Stimulated activated CD4-positive, alpha-beta T cell treated with anti-CD3 and anti-CD28 coated beads, Interleukin-4, amount 100 ng/mL, for 4 hours (primary cell): ENCODE measurements around the gene LRRC43.

Experiments used
- DNase-seq, 2 experiments: peaks; one replicate each; pipeline ENCODE4 v3.0.0-alpha.2; 2020

The LRRC43 gene

DNA sequence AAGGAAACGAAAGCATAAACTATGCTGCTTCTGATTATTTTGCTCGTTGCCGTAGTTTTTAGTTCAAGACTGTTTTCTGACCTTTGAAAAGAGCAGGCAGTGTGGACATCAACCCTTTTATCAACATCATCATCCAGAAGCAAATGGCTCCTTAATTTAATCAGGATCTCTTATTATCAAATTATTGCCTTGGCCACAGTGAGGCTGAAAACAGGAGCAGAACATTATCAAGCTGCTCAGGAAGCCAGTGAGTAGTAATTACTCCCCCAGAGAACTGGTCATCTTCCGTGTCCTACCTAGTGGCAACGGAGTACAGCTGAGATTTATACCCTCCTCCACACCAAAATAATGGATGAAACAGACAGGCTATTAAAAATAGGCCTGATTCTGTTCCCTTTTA is 45.2 kb downstream of the LRRC43 start:
- no peak for DNase-seq

DNA sequence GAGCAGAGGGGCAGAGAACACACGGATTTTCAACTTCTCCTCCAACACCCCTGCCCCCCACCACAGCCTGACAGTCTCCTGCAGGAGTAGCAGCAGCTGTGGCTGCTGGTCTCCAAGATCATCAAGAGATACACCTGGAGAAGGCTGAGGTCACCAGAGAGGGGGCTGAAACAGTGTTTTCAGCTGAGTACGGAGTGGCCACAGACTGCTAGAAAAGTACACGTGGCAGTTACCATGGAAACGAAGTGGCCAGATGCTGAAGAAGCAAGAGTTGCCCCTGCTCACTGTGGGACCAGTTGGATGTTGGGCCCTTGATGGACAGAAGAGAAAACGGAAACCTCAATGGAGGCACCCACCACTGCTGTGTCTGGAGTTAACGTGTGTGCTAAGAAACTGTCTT is 47.9 kb downstream of the LRRC43 start:
- no peak for DNase-seq

DNA sequence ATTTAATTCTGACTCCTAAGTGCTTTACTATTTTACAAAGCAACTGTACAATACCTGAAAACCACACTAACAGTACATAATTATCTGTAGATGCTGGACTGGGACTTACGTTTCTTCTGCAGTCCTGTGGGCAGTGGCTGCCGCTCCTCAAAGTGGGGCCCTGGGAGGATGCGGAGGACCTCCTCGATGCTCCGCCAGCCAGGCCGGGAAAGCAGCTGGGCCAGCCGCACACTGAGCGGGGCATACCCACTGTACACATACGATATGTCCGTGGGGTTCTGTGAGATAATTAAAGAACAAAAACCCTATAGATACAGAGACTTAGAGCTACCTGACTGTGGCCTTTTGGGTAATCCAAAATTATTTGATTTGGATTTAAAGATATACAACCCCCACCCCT is 49.8 kb downstream of the LRRC43 start:
- no peak for DNase-seq

DNA sequence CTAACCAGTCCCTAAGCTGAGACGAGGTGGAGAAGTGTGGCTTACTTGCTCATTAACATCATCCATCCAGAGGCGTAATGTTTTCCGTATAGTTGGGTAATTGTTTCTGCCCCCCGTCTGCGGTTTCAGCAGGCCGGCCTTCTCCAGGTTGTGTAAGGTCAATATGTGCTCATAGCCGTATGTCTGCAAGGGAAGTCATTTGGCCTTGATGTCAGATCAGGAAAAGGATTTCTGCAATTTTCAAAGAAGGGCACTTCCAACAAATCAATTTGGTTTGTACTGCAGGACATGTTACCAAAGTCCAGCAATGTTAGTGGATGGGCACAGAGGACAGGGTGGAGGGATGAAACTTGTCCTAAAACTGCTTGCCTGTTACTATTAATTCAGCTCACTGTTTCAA is 52.8 kb downstream of the LRRC43 start:
- DNase-seq: no peak

DNA sequence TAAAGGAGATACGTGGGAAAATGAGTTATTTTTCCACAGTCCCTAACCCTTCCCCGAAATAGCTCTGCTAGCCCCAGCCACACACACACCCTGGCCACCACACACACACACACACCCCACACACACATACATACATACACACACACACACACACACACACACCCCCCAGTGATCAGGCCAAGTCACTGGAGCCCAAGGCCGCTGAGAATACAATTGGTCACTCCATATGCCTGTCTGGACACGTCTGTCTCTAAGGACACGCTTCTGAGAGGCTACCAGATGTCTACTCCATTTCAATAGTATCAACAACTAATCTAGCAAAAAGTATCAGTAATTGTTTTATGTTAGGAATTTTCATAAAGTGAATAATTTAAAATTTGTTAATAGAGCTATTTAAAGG is 55.9 kb downstream of the LRRC43 start:
- DNase-seq: no peak

DNA sequence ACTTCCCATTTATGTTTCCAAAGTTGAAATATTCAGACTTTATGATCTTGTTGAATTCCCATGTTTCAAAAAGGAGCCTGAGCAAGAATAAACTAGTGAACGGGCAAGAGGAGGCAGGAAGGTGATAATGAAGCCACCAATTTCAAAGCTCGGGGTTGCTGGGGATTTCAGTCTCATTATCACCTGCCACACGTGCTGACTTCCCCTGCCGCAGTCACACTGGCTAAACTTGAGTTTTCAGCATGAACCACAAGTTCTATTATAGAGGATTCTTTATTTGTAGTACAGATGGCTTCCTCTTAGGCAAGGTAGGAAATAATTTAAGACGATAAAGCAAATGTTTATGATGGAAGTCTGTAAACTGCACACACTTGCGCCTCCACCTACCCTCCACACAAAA is 61.0 kb downstream of the LRRC43 start:
- no peak for DNase-seq

DNA sequence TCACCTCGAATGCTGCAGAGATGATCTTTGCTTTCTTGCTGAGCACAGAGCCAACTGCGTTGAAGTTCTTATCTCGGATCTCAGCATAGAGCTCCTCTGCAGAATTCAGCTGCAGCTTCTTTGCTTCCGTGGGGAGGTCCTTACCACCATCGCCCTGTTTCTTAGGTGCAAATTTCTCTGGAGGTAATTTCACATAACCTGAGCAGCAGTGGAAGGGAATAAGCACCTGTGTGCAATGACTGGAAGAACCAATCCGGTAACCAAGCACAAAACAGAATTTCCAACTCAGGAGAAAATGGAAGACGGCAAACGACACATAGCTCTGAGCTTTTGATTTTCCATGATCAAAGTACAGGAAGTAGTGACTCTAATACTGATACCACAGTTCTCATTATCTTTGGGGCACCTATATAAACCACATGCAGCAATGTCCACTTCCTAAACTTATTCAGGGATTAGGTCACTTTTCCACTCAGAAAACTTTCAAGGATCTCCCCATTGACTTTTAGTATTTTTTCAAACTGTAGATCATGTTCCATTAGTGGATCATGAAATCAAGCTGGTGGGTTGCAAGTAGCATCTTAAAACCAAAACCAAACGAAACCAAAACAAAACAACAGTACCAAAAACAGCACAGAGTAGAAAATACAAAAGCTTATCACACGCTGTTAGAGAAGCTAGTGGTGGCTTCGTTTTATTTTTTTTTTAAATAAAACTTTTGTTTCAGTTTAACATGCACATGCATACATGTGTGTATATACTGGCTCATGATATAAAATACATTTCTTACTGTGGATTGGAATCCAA is 61.8 kb downstream of the LRRC43 start:
- DNase-seq: peak in 1 of 2 experiments; percentile 7

DNA sequence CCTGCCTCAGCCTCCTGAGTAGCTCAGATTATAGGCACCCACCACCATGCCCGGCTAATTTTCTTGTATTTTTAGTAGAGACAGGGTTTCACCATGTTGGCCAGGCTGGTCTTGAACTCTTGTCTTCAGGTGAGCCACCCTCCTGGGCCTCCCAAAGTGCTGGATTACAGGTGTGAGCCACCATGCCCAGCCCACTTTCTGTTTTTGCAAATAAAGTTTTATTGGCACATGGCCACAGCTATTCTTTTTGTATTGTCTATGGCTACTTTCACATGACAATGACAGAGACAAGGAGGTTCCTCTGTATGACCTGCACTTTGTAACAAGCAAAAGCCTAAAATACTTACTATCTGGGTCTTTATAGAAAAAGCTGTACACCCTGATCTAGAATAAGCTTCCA is 62.6 kb downstream of the LRRC43 start:
- no peak for DNase-seq

DNA sequence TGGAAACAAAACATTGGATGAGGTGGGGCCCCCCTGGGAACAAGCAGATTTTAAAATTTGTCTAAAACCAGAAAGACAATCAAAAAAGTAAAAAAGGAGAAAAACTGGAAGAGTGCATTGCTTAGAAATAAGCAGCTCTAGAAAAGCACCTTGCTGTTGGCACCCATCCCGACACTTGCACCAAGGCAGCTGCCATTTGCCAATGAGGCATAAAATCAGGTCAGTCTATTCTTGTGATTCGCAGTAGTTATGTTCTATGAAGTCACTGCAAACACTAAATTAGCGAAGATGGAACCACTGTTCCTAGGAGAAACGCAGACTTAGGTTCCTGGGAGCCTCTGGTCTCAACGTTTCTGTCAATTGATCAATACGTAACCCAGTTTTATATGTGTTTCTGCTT is 67.1 kb downstream of the LRRC43 start:
- DNase-seq: no peak

DNA sequence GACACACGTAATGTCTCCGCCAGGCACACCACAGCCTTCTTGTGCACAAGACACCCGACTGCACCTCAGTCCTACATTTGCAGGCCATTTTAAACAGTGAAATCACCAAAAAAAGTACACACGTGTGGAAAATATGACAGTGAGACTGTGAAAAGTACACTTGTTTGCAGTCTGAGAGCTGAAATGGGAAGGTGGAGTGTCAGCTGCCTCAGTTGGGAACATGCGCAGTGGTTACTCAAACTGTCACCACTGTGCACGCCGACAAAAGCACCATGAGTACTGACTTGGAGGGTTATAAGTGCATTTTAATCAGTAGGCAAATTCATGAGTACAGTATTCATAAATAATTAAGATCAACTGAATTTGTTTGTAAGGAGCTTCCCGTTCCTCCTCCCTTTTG is 67.6 kb downstream of the LRRC43 start:
- no peak for DNase-seq
